RWPE1 (cell line): ENCODE results near the gene CCDC7.

Experiments used
- CTCF ChIA-PET: fragments of 350-600 bp; sonication (Branson Sonifier 250); formaldehyde crosslinking; extraction: SDS; loops from one replicate; lab custom pipeline; 2021; lab: Yijun Ruan, JAX
- POLR2A ChIA-PET: fragments of 400-600 bp; formaldehyde crosslinking; extraction: SDS; loops from one replicate; lab custom pipeline; 2020; ENCODE audit warnings: antibody characterized with exemption; ENCODE audit not compliant: low non-redundant PET; lab: Yijun Ruan, JAX
- DNase-seq: peaks from one replicate; pipeline ENCODE4 v3.0.0; 2012; ENCODE audit warnings: low spot score
- H3K27ac ChIP-seq: fragments of 450-650 bp; 2 replicates; pipeline ENCODE4 v1.5.1; 2017
- CTCF ChIP-seq: fragments of 450-650 bp; conservative IDR thresholded peaks from 2 replicates; pipeline ENCODE4 v1.5.1; 2017; ENCODE audit warnings: low read depth, mild to moderate bottlenecking

The CCDC7 gene

DNA sequence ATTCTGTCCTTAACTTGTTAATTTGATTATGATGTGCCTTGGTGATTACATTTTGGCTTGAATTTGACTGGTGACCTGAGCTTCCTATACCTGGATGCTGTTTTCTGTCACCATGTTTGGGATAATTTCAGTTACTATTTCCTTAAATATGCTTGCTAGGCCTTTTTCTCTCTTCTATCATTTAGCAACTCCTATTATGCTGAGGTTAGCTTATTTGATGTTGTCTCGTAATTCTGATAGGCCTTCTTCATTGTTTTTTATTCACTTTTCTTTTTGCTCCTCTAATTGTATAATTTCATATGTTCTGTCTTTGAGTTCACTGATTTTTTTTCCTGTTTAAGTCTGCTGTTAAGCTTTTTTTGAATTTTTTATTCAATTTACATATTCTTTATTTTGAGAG, 327.2 kb downstream of the CCDC7 start:
- ChIA-PET POLR2A (no interaction called here), CTCF (no interaction called here)
- no peak for DNase-seq
- no peak for TF ChIP-seq CTCF
- H3K27ac ChIP-seq = no peak overlapping the region

- H3K27ac ChIP-seq = no peak overlapping the region
- ChIA-PET CTCF (interaction anchor here (0.7 kb wide), 2 partner anchors 56 to 377 kb away, joined by 4 read pairs; no protein-coding TSS in a partner anchor), POLR2A (no interaction called here)
- no peak for DNase-seq
- TF ChIP-seq CTCF = no peak
Observed at GRCh38 chr10:32786968-32787367, 341.0 kb downstream of the CCDC7 start.

- no peak for DNase-seq
- TF ChIP-seq CTCF = no peak
- ChIA-PET POLR2A (no interaction called here), CTCF (interaction anchor here (0.7 kb wide), 1 partner anchor 377 kb away, joined by 4 read pairs; no protein-coding TSS in a partner anchor)
- no peak overlapping the region for H3K27ac ChIP-seq
Observed at GRCh38 chr10:32787690-32788284, 341.8 kb downstream of the CCDC7 start.

DNA sequence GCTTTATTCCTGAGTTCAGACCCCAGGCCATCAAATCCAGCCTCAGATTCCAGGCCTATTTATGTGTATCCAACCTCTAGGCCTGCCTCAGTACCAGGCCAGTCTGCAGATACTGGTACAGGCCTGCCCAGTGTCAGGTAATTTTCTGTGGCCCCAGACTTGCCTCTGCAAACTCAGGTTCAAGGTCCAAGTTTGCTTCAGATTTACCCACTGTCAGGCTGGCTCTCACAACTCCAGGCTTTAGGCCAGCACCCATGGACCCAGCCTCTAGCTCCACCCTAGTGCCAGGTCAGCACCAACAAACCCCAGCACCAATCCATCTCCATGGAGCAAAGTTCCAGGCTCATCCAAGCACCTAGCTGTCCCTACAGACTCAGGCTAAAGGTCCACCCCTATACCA, 342.4 kb downstream of the CCDC7 start:
- H3K27ac ChIP-seq = no peak overlapping the region
- ChIA-PET POLR2A (no interaction called here), CTCF (interaction anchor here (0.6 to 1.0 kb wide), 2 partner anchors 16 to 221 kb away, joined by 3 read pairs; no protein-coding TSS in a partner anchor)
- TF ChIP-seq CTCF = no peak
- DNase-seq = no peak

DNA sequence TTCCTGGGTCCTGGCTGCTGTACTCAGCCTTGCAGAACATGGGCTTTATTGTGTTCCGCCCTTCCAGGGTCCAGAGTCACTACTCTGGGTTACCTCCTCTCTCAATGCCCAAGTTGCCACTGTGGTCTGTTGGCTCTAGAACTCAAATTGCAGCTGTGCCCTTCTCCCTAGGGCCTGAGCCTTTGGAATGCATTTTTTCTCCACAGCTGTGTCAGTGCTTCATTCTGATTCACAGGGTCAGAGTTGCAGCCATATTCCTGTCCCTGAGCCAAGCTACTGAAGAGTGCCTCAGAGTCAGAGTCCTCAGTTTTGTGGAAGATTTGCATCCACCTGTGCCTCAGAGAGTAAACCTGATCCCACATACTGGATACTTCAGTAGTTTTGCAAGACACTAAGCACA, 344.5 kb downstream of the CCDC7 start:
- ChIA-PET CTCF (no interaction called here), POLR2A (no interaction called here)
- no peak for TF ChIP-seq CTCF
- no peak overlapping the region for H3K27ac ChIP-seq
- DNase-seq = no peak

DNA sequence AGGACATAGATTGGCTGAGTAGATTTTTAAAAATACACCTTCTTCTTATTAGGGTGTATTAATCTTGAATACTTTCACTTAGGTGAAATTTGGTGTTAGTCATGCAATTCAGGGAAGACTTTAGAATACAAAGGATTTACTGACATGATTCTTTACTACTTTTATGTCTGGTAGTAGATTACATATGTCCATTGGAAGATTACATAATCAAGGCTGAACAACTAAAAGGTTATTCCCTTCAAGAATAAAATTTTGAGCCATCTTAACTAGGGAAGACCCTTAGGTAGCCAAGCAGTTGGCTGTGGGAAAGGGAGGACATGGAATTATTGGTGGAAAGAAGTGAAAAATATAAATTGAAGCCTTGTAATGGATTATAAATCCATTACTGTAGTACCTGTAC, 347.1 kb downstream of the CCDC7 start:
- TF ChIP-seq CTCF = no peak
- POLR2A ChIA-PET = no interaction called here
- no peak overlapping the region for H3K27ac ChIP-seq
- no peak for DNase-seq
- CTCF ChIA-PET = no interaction called here
